ENCODE data around the gene PTPN9. TPM values are rescaled to one million over a fixed set of nuclear protein-coding genes. Genes with fewer than 3 reads are reported as not detected.

Gene PTPN9
- total RNA-seq, 5 donors from 2014 or later (not counting 1 experiment from before 2014, with no cell fraction given): 12.7 to 19.6 (median 16.3) TPM

- ChIA-PET POLR2A (no interaction called here), CTCF (no interaction called here)
- no peaks in the 10 kb centered on the region for H3K9me3 ChIP-seq
- no peak overlapping the region for H3K27ac ChIP-seq (ENCODE audit: low read length)
- no peaks in the 10 kb centered on the region for H3K9me3 Mint-ChIP-seq
- H3K4me1 ChIP-seq (ENCODE audit: control insufficient read depth in 1 of 2, extremely low read depth in 1 of 2, insufficient read depth in 2 of 2, low read length in 2 of 2): peaks cover 0 to 16% of the 10 kb centered on the region in 2 experiments
- ATAC-seq (replicated peaks in 1 of 4) (no peak), DNase-seq (no peak)
- H3K27ac Mint-ChIP-seq: no peak overlapping the region
- H3K36me3 Mint-ChIP-seq: peaks cover 57% of the 10 kb centered on the region
- H3K27me3 Mint-ChIP-seq: no peaks in the 10 kb centered on the region
- no peak overlapping the region for H3K4me3 ChIP-seq (ENCODE audit: control insufficient read depth in 1 of 2, extremely low read depth in 1 of 2, low read length in 1 of 2)
- H3K36me3 ChIP-seq (ENCODE audit: control insufficient read depth in 2 of 2, extremely low read depth in 1 of 2, insufficient read depth in 1 of 2, low read length in 1 of 2): peaks cover 4 to 65% of the 10 kb centered on the region in 2 donors
- H3K4me1 Mint-ChIP-seq: peaks cover 17 to 19% (median 17%) of the 10 kb centered on the region in 3 donors
- no peak overlapping the region for H3K4me3 Mint-ChIP-seq
- no peaks in the 10 kb centered on the region for H3K27me3 ChIP-seq (replicated peaks in 1 of 2; ENCODE audit: control insufficient read depth in 2 of 2, extremely low read depth in 1 of 2, insufficient read depth in 2 of 2, low read length in 1 of 2)
Observed at GRCh38 chr15:75616766-75617165, 37.7 kb upstream of the PTPN9 start.

- WGBS (ENCODE audit: insufficient coverage): no CpG with 5 or more reads among the region's 6 CpGs
- Mint-ChIP-seq H3K27me3 (no peaks in the 10 kb centered on the region), H3K4me1 (peaks cover 39 to 53% (median 43%) of the 10 kb centered on the region in 3 donors), H3K4me3 (peak overlapping the region; percentile 40 to 62 (median 59)), H3K9me3 (no peaks in the 10 kb centered on the region), H3K36me3 (peaks cover 37% of the 10 kb centered on the region), H3K27ac (peak overlapping the region; percentile 92 to 99)
- Histone ChIP-seq H3K27ac (ENCODE audit: low read length) (peak overlapping the region; percentile 86), H3K4me1 (ENCODE audit: control insufficient read depth in 1 of 2, extremely low read depth in 1 of 2, insufficient read depth in 2 of 2, low read length in 2 of 2) (peaks cover 36 to 47% of the 10 kb centered on the region in 2 experiments), H3K9me3 (no peaks in the 10 kb centered on the region), H3K27me3 (replicated peaks in 1 of 2; ENCODE audit: control insufficient read depth in 2 of 2, extremely low read depth in 1 of 2, insufficient read depth in 2 of 2, low read length in 1 of 2) (no peaks in the 10 kb centered on the region), H3K36me3 (ENCODE audit: control insufficient read depth in 2 of 2, extremely low read depth in 1 of 2, insufficient read depth in 1 of 2, low read length in 1 of 2) (peaks cover 7 to 14% of the 10 kb centered on the region in 2 donors), H3K4me3 (ENCODE audit: control insufficient read depth in 1 of 2, extremely low read depth in 1 of 2, low read length in 1 of 2) (peak overlapping the region in 1 of 2 donors; percentile 21)
- CTCF ChIA-PET: interaction anchor here in 1 of 2 donors (0.5 to 1.8 kb wide), 3 partner anchors 33 to 239 kb away, joined by 3 to 11 read pairs (median 4); partner anchors contain the start of genes IMP3, MAN2C1 and SIN3A
- DNase-seq (peak in 26 of 35 experiments; percentile 3 to 49 (median 16)), ATAC-seq (replicated peaks in 1 of 4) (peak; percentile 80 to 84 (median 82))
- POLR2A ChIA-PET: no interaction called here
Observed at GRCh38 chr15:75606711-75607699, 27.9 kb upstream of the PTPN9 start.

GRCh38 chr15:75606026-75606425 is 26.9 kb upstream of the PTPN9 start:
- ATAC-seq (replicated peaks in 1 of 4): no peak

GRCh38 chr15:75599401-75599800 is 20.3 kb upstream of the PTPN9 start:
- POLR2A ChIA-PET: no interaction called here
- H3K36me3 ChIP-seq (ENCODE audit: control insufficient read depth in 2 of 2, extremely low read depth in 1 of 2, insufficient read depth in 1 of 2, low read length in 1 of 2): peaks cover 2 to 52% of the 10 kb centered on the region in 2 donors
- ATAC-seq (replicated peaks in 1 of 4): no peak

More at GRCh38 chr15:75606026-75606425, 26.9 kb upstream of the PTPN9 start:
- no CpG with 5 or more reads among the region's 8 CpGs for WGBS (ENCODE audit: insufficient coverage)
- POLR2A ChIA-PET: interaction anchor here in 1 of 2 donors (0.7 kb wide), 1 partner anchor 12 kb away, joined by 3 read pairs; no protein-coding TSS in a partner anchor
- Histone ChIP-seq H3K9me3 (no peaks in the 10 kb centered on the region), H3K27ac (ENCODE audit: low read length) (peak overlapping the region; percentile 86), H3K4me3 (ENCODE audit: control insufficient read depth in 1 of 2, extremely low read depth in 1 of 2, low read length in 1 of 2) (peak overlapping the region in 1 of 2 donors; percentile 21), H3K4me1 (ENCODE audit: control insufficient read depth in 1 of 2, extremely low read depth in 1 of 2, insufficient read depth in 2 of 2, low read length in 2 of 2) (peaks cover 36 to 47% of the 10 kb centered on the region in 2 experiments), H3K27me3 (replicated peaks in 1 of 2; ENCODE audit: control insufficient read depth in 2 of 2, extremely low read depth in 1 of 2, insufficient read depth in 2 of 2, low read length in 1 of 2) (no peaks in the 10 kb centered on the region), H3K36me3 (ENCODE audit: control insufficient read depth in 2 of 2, extremely low read depth in 1 of 2, insufficient read depth in 1 of 2, low read length in 1 of 2) (peaks cover 7 to 16% of the 10 kb centered on the region in 2 donors)
- peaks cover 39 to 53% (median 46%) of the 10 kb centered on the region in 3 donors for H3K4me1 Mint-ChIP-seq
- peak overlapping the region; percentile 92 to 99 for H3K27ac Mint-ChIP-seq
- no peaks in the 10 kb centered on the region for H3K27me3 Mint-ChIP-seq
- peak overlapping the region; percentile 40 to 62 (median 59) for H3K4me3 Mint-ChIP-seq
- H3K36me3 Mint-ChIP-seq: peaks cover 40% of the 10 kb centered on the region
- no peak for DNase-seq
- CTCF ChIA-PET: interaction anchor here in 1 of 2 donors (1.8 kb wide), 1 partner anchor 34 kb away, joined by 11 read pairs; the partner anchor contains the start of gene IMP3
- H3K9me3 Mint-ChIP-seq: no peaks in the 10 kb centered on the region

GRCh38 chr15:75598361-75598760 is 19.2 kb upstream of the PTPN9 start:
- H3K36me3 ChIP-seq (ENCODE audit: control insufficient read depth in 2 of 2, extremely low read depth in 1 of 2, insufficient read depth in 1 of 2, low read length in 1 of 2): peaks cover 2 to 52% of the 10 kb centered on the region in 2 donors
- H3K9me3 ChIP-seq: no peaks in the 10 kb centered on the region
- H3K4me3 Mint-ChIP-seq: no peak overlapping the region
- no peaks in the 10 kb centered on the region for H3K9me3 Mint-ChIP-seq
- CTCF ChIA-PET: interaction anchor here (0.6 to 1.1 kb wide), 3 partner anchors 42 to 255 kb away, joined by 3 to 7 read pairs (median 3); partner anchors contain the start of gene IMP3 (in 1 of the 2)
- peak overlapping the region; percentile 11 to 74 for H3K27ac Mint-ChIP-seq
- no peaks in the 10 kb centered on the region for H3K27me3 Mint-ChIP-seq
- H3K36me3 Mint-ChIP-seq: peaks cover 35% of the 10 kb centered on the region
- no peak overlapping the region for H3K4me3 ChIP-seq (ENCODE audit: control insufficient read depth in 1 of 2, extremely low read depth in 1 of 2, low read length in 1 of 2)
- peaks cover 20 to 26% (median 25%) of the 10 kb centered on the region in 3 donors for H3K4me1 Mint-ChIP-seq
- no CpG with 5 or more reads among the region's 4 CpGs for WGBS (ENCODE audit: insufficient coverage)
- H3K27me3 ChIP-seq (replicated peaks in 1 of 2; ENCODE audit: control insufficient read depth in 2 of 2, extremely low read depth in 1 of 2, insufficient read depth in 2 of 2, low read length in 1 of 2): no peaks in the 10 kb centered on the region
- peaks cover 3 to 20% of the 10 kb centered on the region in 2 experiments for H3K4me1 ChIP-seq (ENCODE audit: control insufficient read depth in 1 of 2, extremely low read depth in 1 of 2, insufficient read depth in 2 of 2, low read length in 2 of 2)
- ATAC-seq (replicated peaks in 1 of 4) (no peak), DNase-seq (no peak)
- POLR2A ChIA-PET: interaction anchor here in 1 of 2 donors (0.6 kb wide), 1 partner anchor 41 kb away, joined by 3 read pairs; the partner anchor contains the start of gene IMP3
- H3K27ac ChIP-seq (ENCODE audit: low read length): no peak overlapping the region

More at GRCh38 chr15:75599401-75599800, 20.3 kb upstream of the PTPN9 start:
- DNase-seq: no peak
- whole genome bisulfite sequencing (ENCODE audit: insufficient coverage): 100% methylated on average over 1 of the region's 2 CpGs
- H3K27ac ChIP-seq (ENCODE audit: low read length): no peak overlapping the region
- CTCF ChIA-PET: interaction anchor here in 1 of 2 donors (0.6 kb wide), 1 partner anchor 1811 kb away, joined by 3 read pairs; no protein-coding TSS in a partner anchor
- peaks cover 3 to 23% of the 10 kb centered on the region in 2 experiments for H3K4me1 ChIP-seq (ENCODE audit: control insufficient read depth in 1 of 2, extremely low read depth in 1 of 2, insufficient read depth in 2 of 2, low read length in 2 of 2)
- H3K27me3 Mint-ChIP-seq: no peaks in the 10 kb centered on the region
- no peak overlapping the region for H3K27ac Mint-ChIP-seq
- peaks cover 23 to 28% (median 26%) of the 10 kb centered on the region in 3 donors for H3K4me1 Mint-ChIP-seq
- H3K4me3 Mint-ChIP-seq: no peak overlapping the region
- no peaks in the 10 kb centered on the region for H3K27me3 ChIP-seq (replicated peaks in 1 of 2; ENCODE audit: control insufficient read depth in 2 of 2, extremely low read depth in 1 of 2, insufficient read depth in 2 of 2, low read length in 1 of 2)
- no peak overlapping the region for H3K4me3 ChIP-seq (ENCODE audit: control insufficient read depth in 1 of 2, extremely low read depth in 1 of 2, low read length in 1 of 2)
- no peaks in the 10 kb centered on the region for H3K9me3 ChIP-seq
- H3K9me3 Mint-ChIP-seq: no peaks in the 10 kb centered on the region
- H3K36me3 Mint-ChIP-seq: peaks cover 36% of the 10 kb centered on the region
